OCI-LY3 (cell line): ENCODE data around the gene RAB36.

Source experiments
- EZH2phosphoT487 ChIP-seq: fragments of 200-600 bp; shearing (Covaris generic); IDR thresholded peaks from 2 replicates; pipeline ENCODE4 v1.6.1; 2018; ENCODE audit warnings: antibody characterized with exemption, mixed run types, low read depth
- TF ChIP-seq, protein P1 (sequence below): fragments of 200-600, 300-600 bp; sonication (generic); IDR thresholded peaks from 2 replicates; pipeline ENCODE4 v1.5.1; 2014; ENCODE audit warnings: antibody characterized with exemption, low read length, low read depth

DNA sequence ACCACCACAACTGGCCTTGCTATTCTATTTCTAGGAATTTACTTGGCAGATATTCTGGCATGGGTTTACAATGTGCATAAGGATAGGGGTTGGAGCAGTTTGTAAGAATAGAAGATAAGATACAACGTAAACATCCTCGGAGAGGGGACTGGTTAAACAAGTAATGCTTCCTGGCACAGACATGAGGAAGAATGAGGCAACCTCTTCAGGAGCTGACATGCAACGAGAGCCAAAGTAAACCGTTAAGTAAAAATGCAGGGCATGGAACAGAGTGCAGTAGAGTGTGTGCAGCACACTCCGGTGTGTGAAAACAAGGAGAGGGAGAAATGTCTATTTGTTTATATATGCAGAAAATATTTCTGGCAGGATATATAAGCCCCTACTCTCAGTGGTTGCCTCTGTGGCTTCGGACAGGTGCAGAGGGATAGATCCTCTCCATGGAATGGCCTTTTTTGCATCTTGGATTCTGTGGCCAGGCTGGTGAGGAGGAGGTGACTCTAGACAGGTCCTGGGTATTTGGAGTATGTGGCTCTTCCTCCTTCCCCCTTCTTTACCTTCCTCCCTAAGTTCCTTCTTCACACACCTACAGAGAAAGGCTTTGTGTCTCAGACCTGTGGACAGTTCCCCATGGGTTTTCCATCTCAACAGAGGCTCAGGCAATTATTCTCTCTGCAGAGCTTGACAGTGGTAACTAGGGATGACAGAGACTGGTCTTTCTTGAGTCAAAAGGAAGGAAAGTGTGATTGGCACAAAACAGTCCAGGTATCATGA lies 2.5 kb downstream of the RAB36 start:
- TF ChIP-seq, protein P1, sequence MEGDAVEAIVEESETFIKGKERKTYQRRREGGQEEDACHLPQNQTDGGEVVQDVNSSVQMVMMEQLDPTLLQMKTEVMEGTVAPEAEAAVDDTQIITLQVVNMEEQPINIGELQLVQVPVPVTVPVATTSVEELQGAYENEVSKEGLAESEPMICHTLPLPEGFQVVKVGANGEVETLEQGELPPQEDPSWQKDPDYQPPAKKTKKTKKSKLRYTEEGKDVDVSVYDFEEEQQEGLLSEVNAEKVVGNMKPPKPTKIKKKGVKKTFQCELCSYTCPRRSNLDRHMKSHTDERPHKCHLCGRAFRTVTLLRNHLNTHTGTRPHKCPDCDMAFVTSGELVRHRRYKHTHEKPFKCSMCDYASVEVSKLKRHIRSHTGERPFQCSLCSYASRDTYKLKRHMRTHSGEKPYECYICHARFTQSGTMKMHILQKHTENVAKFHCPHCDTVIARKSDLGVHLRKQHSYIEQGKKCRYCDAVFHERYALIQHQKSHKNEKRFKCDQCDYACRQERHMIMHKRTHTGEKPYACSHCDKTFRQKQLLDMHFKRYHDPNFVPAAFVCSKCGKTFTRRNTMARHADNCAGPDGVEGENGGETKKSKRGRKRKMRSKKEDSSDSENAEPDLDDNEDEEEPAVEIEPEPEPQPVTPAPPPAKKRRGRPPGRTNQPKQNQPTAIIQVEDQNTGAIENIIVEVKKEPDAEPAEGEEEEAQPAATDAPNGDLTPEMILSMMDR, result no peak
- no peak for TF ChIP-seq EZH2phosphoT487
